ENCODE data around the gene ZNF408. TPM values are rescaled to one million over a fixed set of nuclear protein-coding genes. Genes with fewer than 3 reads are reported as not detected.
A peak's percentile ranks its signal among the peaks of the same experiment; 100 is the strongest.
"Not testable (repeated sequence)": the region's sequence is repeated elsewhere in the genome, so short reads cannot be mapped to it uniquely, and the experiment has no call there.

Gene ZNF408
- polyA plus RNA-seq, 1 donor = 9.5 TPM

- DNase-seq = no peak
- Histone ChIP-seq H3K4me1 (ENCODE audit: control insufficient read depth, insufficient read depth, low read length) (no peaks in the 10 kb centered on the region), H3K9me3 (ENCODE audit: control insufficient read depth, low read depth, low read length) (no peaks in the 10 kb centered on the region), H3K4me3 (ENCODE audit: low read length) (no peak overlapping the region), H3K36me3 (ENCODE audit: control insufficient read depth, insufficient read depth, low read length) (peaks cover 11% of the 10 kb centered on the region), H3K27ac (ENCODE audit: low read length) (no peak overlapping the region), H3K27me3 (ENCODE audit: control insufficient read depth, insufficient read depth, low read length) (no peaks in the 10 kb centered on the region)
- no CpG with 5 or more reads among the region's 5 CpGs for WGBS (ENCODE audit: insufficient coverage, low lambda C conversion rate)
These were observed 10.5 kb downstream of the ZNF408 start for GRCh38 chr11:46711303-46711702.

GRCh38 chr11:46712874-46713576 lies 12.2 kb downstream of the ZNF408 start:
- Histone ChIP-seq H3K36me3 (ENCODE audit: control insufficient read depth, insufficient read depth, low read length) (no peaks in the 10 kb centered on the region), H3K9me3 (ENCODE audit: control insufficient read depth, low read depth, low read length) (no peaks in the 10 kb centered on the region), H3K4me1 (ENCODE audit: control insufficient read depth, insufficient read depth, low read length) (peaks cover 4% of the 10 kb centered on the region), H3K27ac (ENCODE audit: low read length) (no peak overlapping the region), H3K4me3 (ENCODE audit: low read length) (no peak overlapping the region), H3K27me3 (ENCODE audit: control insufficient read depth, insufficient read depth, low read length) (no peaks in the 10 kb centered on the region)
- no peak for DNase-seq
- WGBS (ENCODE audit: insufficient coverage, low lambda C conversion rate) = 100% methylated on average over 1 of the region's 7 CpGs

GRCh38 chr11:46717825-46718154 lies 17.0 kb downstream of the ZNF408 start:
- H3K36me3 ChIP-seq (ENCODE audit: control insufficient read depth, insufficient read depth, low read length); DNase-seq; H3K27ac ChIP-seq (ENCODE audit: low read length); H3K27me3 ChIP-seq (ENCODE audit: control insufficient read depth, insufficient read depth, low read length); H3K9me3 ChIP-seq (ENCODE audit: control insufficient read depth, low read depth, low read length); H3K4me3 ChIP-seq (ENCODE audit: low read length): not testable (repeated sequence)
- H3K4me1 ChIP-seq (ENCODE audit: control insufficient read depth, insufficient read depth, low read length) = peaks cover 17% of the 10 kb centered on the region
- no CpG with 5 or more reads among the region's 2 CpGs for WGBS (ENCODE audit: insufficient coverage, low lambda C conversion rate)

GRCh38 chr11:46718155-46719019 lies 17.6 kb downstream of the ZNF408 start:
- WGBS (ENCODE audit: insufficient coverage, low lambda C conversion rate) = no CpG with 5 or more reads among the region's 11 CpGs
- Histone ChIP-seq H3K9me3 (ENCODE audit: control insufficient read depth, low read depth, low read length) (no peaks in the 10 kb centered on the region), H3K4me3 (ENCODE audit: low read length) (no peak overlapping the region), H3K27me3 (ENCODE audit: control insufficient read depth, insufficient read depth, low read length) (no peaks in the 10 kb centered on the region), H3K36me3 (ENCODE audit: control insufficient read depth, insufficient read depth, low read length) (no peaks in the 10 kb centered on the region), H3K27ac (ENCODE audit: low read length) (no peak overlapping the region), H3K4me1 (ENCODE audit: control insufficient read depth, insufficient read depth, low read length) (peaks cover 17% of the 10 kb centered on the region)
- peak; percentile 30 to 74 for DNase-seq

GRCh38 chr11:46719048-46719542 lies 18.3 kb downstream of the ZNF408 start, which contains the start of gene F2:
TSS of gene F2 (plus strand) at chr11:46719213. CDS start at chr11:46719236, 23 bp downstream.
- no peak for DNase-seq
- peaks cover 17% of the 10 kb centered on the region for H3K4me1 ChIP-seq (ENCODE audit: control insufficient read depth, insufficient read depth, low read length)
- no CpG with 5 or more reads among the region's 7 CpGs for WGBS (ENCODE audit: insufficient coverage, low lambda C conversion rate)
- H3K27ac ChIP-seq (ENCODE audit: low read length) = no peak within 1 kb of the TSS
- no peak within 1 kb of the TSS for H3K4me3 ChIP-seq (ENCODE audit: low read length)
- no peaks in the 10 kb centered on the region for H3K36me3 ChIP-seq (ENCODE audit: control insufficient read depth, insufficient read depth, low read length)
- no peaks in the 10 kb centered on the region for H3K9me3 ChIP-seq (ENCODE audit: control insufficient read depth, low read depth, low read length)
- H3K27me3 ChIP-seq (ENCODE audit: control insufficient read depth, insufficient read depth, low read length) = no peaks in the 10 kb centered on the region

GRCh38 chr11:46719543-46720218 lies 18.9 kb downstream of the ZNF408 start:
- WGBS (ENCODE audit: insufficient coverage, low lambda C conversion rate) = no CpG with 5 or more reads among the region's 25 CpGs

GRCh38 chr11:46721286-46721685 lies 20.5 kb downstream of the ZNF408 start:
- H3K27ac ChIP-seq (ENCODE audit: low read length) = no peak overlapping the region
- no peaks in the 10 kb centered on the region for H3K36me3 ChIP-seq (ENCODE audit: control insufficient read depth, insufficient read depth, low read length)
- no peaks in the 10 kb centered on the region for H3K27me3 ChIP-seq (ENCODE audit: control insufficient read depth, insufficient read depth, low read length)
- peaks cover 17% of the 10 kb centered on the region for H3K4me1 ChIP-seq (ENCODE audit: control insufficient read depth, insufficient read depth, low read length)
- no peaks in the 10 kb centered on the region for H3K9me3 ChIP-seq (ENCODE audit: control insufficient read depth, low read depth, low read length)
- DNase-seq = no peak
- WGBS (ENCODE audit: insufficient coverage, low lambda C conversion rate) = 86% methylated on average over 1 of the region's 6 CpGs
- no peak overlapping the region for H3K4me3 ChIP-seq (ENCODE audit: low read length)

More at GRCh38 chr11:46719543-46720218, 18.9 kb downstream of the ZNF408 start:
- DNase-seq = no peak
- H3K27ac ChIP-seq (ENCODE audit: low read length) = no peak overlapping the region
- peaks cover 17% of the 10 kb centered on the region for H3K4me1 ChIP-seq (ENCODE audit: control insufficient read depth, insufficient read depth, low read length)
- H3K36me3 ChIP-seq (ENCODE audit: control insufficient read depth, insufficient read depth, low read length) = no peaks in the 10 kb centered on the region
- no peaks in the 10 kb centered on the region for H3K27me3 ChIP-seq (ENCODE audit: control insufficient read depth, insufficient read depth, low read length)
- no peak overlapping the region for H3K4me3 ChIP-seq (ENCODE audit: low read length)
- H3K9me3 ChIP-seq (ENCODE audit: control insufficient read depth, low read depth, low read length) = no peaks in the 10 kb centered on the region

- no CpG with 5 or more reads among the region's 11 CpGs for WGBS (ENCODE audit: insufficient coverage, low lambda C conversion rate)
- Histone ChIP-seq H3K4me1 (ENCODE audit: control insufficient read depth, insufficient read depth, low read length) (peaks cover 15% of the 10 kb centered on the region), H3K4me3 (ENCODE audit: low read length) (no peak overlapping the region), H3K9me3 (ENCODE audit: control insufficient read depth, low read depth, low read length) (no peaks in the 10 kb centered on the region), H3K36me3 (ENCODE audit: control insufficient read depth, insufficient read depth, low read length) (no peaks in the 10 kb centered on the region), H3K27ac (ENCODE audit: low read length) (no peak overlapping the region), H3K27me3 (ENCODE audit: control insufficient read depth, insufficient read depth, low read length) (no peaks in the 10 kb centered on the region)
- DNase-seq = no peak
These were observed 21.9 kb downstream of the ZNF408 start for GRCh38 chr11:46722566-46723358.

GRCh38 chr11:46723359-46723680 lies 22.5 kb downstream of the ZNF408 start:
- no peak for DNase-seq
- H3K36me3 ChIP-seq (ENCODE audit: control insufficient read depth, insufficient read depth, low read length) = no peaks in the 10 kb centered on the region
- H3K4me3 ChIP-seq (ENCODE audit: low read length) = no peak overlapping the region
- H3K4me1 ChIP-seq (ENCODE audit: control insufficient read depth, insufficient read depth, low read length) = peaks cover 10% of the 10 kb centered on the region
- WGBS (ENCODE audit: insufficient coverage, low lambda C conversion rate) = no CpG with 5 or more reads among the region's 8 CpGs
- no peaks in the 10 kb centered on the region for H3K27me3 ChIP-seq (ENCODE audit: control insufficient read depth, insufficient read depth, low read length)
- no peak overlapping the region for H3K27ac ChIP-seq (ENCODE audit: low read length)
- H3K9me3 ChIP-seq (ENCODE audit: control insufficient read depth, low read depth, low read length) = no peaks in the 10 kb centered on the region

GRCh38 chr11:46724088-46724487 lies 23.3 kb downstream of the ZNF408 start:
- Histone ChIP-seq H3K9me3 (ENCODE audit: control insufficient read depth, low read depth, low read length) (no peaks in the 10 kb centered on the region), H3K36me3 (ENCODE audit: control insufficient read depth, insufficient read depth, low read length) (no peaks in the 10 kb centered on the region), H3K4me3 (ENCODE audit: low read length) (no peak overlapping the region), H3K4me1 (ENCODE audit: control insufficient read depth, insufficient read depth, low read length) (peaks cover 4% of the 10 kb centered on the region), H3K27me3 (ENCODE audit: control insufficient read depth, insufficient read depth, low read length) (no peaks in the 10 kb centered on the region), H3K27ac (ENCODE audit: low read length) (no peak overlapping the region)
- DNase-seq = no peak
- no CpG with 5 or more reads among the region's 8 CpGs for WGBS (ENCODE audit: insufficient coverage, low lambda C conversion rate)

Measured in large intestine (tissue), 3 donors.